CD4-positive, alpha-beta T cell treated with Interleukin-17A for 1 hour (primary cell): ENCODE results near the gene TRIM24.
"Not testable (repeated sequence)": the region's sequence is repeated elsewhere in the genome, so short reads cannot be mapped to it uniquely, and the experiment has no call there.

Source experiments
- DNase-seq: peaks from one replicate; pipeline ENCODE4 v3.0.0-alpha.2; 2020

The TRIM24 gene

GRCh38 chr7:138460176-138460648 lies at the start of gene TRIM24:
Gene TRIM24 (plus strand): TSS chr7:138460259. CDS start chr7:138460549, 290 bp downstream.
- no peak for DNase-seq

- not testable (repeated sequence) for DNase-seq
Measured at GRCh38 chr7:138412077-138412476, 48.0 kb upstream of the TRIM24 start.

GRCh38 chr7:138412921-138413320 lies 47.1 kb upstream of the TRIM24 start:
- not testable (repeated sequence) for DNase-seq

GRCh38 chr7:138417078-138417700 lies 42.9 kb upstream of the TRIM24 start:
- no peak for DNase-seq

- DNase-seq, result no peak
Measured at GRCh38 chr7:138417764-138418163, 42.3 kb upstream of the TRIM24 start.

- not testable (repeated sequence) for DNase-seq
Measured at GRCh38 chr7:138418403-138418802, 41.7 kb upstream of the TRIM24 start.

GRCh38 chr7:138425026-138425425 lies 35.0 kb upstream of the TRIM24 start:
- DNase-seq, result no peak

- DNase-seq, result no peak
Measured at GRCh38 chr7:138429577-138430250, 30.3 kb upstream of the TRIM24 start.

- DNase-seq, result no peak
Measured at GRCh38 chr7:138431517-138431916, 28.5 kb upstream of the TRIM24 start.

GRCh38 chr7:138433583-138434443 lies 26.2 kb upstream of the TRIM24 start:
- DNase-seq, result no peak

GRCh38 chr7:138434597-138435019 lies 25.5 kb upstream of the TRIM24 start:
- DNase-seq, result no peak

- no peak for DNase-seq
Measured at GRCh38 chr7:138435231-138435919, 24.7 kb upstream of the TRIM24 start.

GRCh38 chr7:138436388-138436787 lies 23.7 kb upstream of the TRIM24 start:
- no peak for DNase-seq

- no peak for DNase-seq
Measured at GRCh38 chr7:138440460-138440859, 19.6 kb upstream of the TRIM24 start.

GRCh38 chr7:138442822-138443221 lies 17.2 kb upstream of the TRIM24 start:
- no peak for DNase-seq

GRCh38 chr7:138449580-138449979 lies 10.5 kb upstream of the TRIM24 start:
- DNase-seq, result peak; percentile 46

- DNase-seq, result no peak
Measured at GRCh38 chr7:138455609-138456008, 4.5 kb upstream of the TRIM24 start.

- no peak for DNase-seq
Measured at GRCh38 chr7:138456220-138456619, 3.8 kb upstream of the TRIM24 start.

GRCh38 chr7:138458576-138459412 lies 1.3 kb upstream of the TRIM24 start:
- DNase-seq, result no peak

- DNase-seq, result peak; percentile 98
Measured at GRCh38 chr7:138459413-138460175, 465 bp upstream of the TRIM24 start.
